ELF-1 (cell line): ENCODE results near the gene ECE2.

Experiments used
- DNase-seq: peaks from one replicate; pipeline ENCODE4 v3.0.0-alpha.2; 2016; ENCODE audit warnings: low read depth, low spot score

Gene ECE2

GRCh38 chr3:184275961-184276910, at the start of gene ECE2:
ECE2 (plus strand) TSS chr3:184276022; CDS start chr3:184276154, 132 bp downstream.
- no peak for DNase-seq

GRCh38 chr3:184227481-184227935, 48.3 kb upstream of the ECE2 start:
- peak; percentile 60 for DNase-seq

GRCh38 chr3:184228376-184229137, 47.3 kb upstream of the ECE2 start:
- no peak for DNase-seq

GRCh38 chr3:184229394-184230080, 46.3 kb upstream of the ECE2 start, which contains the start of gene VWA5B2:
VWA5B2 (plus strand) TSS chr3:184229585; CDS start chr3:184230529, 944 bp downstream.
- peak; percentile 82 for DNase-seq

- DNase-seq = no peak
Measured at GRCh38 chr3:184230081-184230602, 45.7 kb upstream of the ECE2 start.

DNA sequence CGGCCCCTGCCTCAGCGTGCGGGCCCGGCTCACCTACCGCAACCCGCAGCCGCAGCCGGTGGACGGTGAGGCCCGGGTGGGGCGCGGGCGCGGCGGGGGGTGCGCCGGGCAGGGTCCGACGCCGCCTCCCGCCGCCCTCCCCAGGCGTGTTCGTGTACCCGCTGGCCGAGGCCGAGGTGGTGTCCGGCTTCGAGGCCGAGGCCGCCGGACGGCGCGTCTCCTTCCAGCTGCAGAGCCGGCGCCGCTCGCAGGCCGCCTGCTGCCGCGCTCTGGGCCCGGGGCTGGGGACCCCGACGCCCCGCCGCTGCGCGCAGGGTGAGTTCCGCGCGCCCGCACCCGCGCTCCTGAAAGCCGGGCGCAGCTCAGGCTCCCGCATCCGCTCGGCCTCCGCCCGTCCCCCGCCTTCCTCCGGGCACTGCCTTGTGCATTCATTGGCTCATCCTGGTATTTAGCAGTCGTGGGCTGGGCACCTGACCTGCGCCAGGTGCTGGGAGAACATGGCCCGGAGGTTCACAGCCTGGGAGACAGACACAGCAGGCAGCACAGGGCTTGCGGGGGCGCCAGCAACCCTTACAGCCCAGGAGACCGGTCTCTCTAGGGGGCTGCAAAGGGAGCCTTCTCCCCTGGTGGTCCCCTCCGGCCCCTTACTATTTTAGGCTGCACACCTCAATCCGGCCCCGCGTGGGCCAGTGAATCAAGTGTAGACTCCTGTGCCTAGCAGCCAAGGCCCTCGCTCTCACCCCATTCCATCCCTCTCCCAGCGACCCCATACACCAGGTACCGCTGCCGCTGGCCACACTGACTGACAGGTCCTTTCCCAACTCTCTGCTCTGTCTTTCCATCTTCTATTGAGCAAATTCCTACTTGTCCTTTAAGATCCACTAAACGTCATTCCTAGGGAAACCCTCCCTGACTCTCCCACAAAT, 45.0 kb upstream of the ECE2 start:
- no peak for DNase-seq

GRCh38 chr3:184231671-184232070, 44.2 kb upstream of the ECE2 start:
- no peak for DNase-seq

DNA sequence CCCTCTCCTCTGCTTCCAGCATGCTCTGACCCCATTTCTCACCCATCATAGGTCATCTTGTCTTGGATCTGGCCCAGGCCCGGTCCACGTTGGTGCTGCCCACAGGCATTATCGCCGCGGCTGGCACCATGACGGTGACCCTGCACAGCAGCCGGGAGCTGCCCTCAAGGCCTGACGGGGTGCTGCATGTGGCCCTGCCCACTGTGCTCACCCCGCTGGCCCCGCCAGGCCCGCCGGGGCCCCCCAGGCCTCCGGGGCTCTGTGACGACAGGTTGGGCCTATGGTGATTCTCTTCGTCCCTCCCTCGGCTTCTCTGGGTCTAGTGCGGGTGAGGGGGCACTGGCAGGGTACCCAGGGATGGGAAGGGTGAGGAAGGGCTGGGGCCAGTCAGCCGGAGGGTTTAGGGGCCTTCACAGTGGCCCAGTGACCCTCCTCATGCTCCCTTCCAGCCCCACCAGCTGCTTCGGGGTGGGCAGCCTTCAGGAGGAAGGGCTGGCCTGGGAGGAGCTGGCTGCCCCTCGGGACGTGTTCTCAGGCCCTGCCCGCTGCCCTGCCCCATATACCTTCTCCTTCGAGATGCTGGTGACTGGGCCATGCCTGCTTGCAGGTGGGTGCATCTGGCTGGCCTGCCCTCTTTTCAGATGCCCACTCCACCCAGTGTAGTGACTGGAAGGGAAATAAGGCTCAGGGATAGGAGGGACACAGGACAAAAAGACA, 42.5 kb upstream of the ECE2 start:
- DNase-seq = no peak

DNA sequence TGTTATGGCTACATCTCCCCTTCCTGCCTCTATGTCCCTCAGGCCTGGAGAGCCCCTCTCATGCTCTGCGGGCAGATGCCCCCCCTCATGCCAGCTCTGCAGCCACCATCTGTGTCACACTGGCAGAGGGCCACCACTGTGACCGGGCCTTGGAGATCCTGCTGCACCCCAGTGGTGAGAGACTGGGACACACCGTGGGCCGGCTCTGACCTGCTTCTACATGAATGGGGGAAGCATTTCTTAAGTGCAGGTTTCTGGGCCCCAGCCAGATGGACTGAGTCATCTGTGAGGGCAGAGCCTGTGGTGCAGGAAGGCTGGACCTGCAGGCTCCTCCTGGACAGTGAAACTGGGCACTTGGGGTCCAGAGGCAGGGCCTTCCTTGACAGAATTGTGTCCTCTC, 41.6 kb upstream of the ECE2 start:
- no peak for DNase-seq

GRCh38 chr3:184234671-184235380, 41.0 kb upstream of the ECE2 start:
- DNase-seq = no peak

DNA sequence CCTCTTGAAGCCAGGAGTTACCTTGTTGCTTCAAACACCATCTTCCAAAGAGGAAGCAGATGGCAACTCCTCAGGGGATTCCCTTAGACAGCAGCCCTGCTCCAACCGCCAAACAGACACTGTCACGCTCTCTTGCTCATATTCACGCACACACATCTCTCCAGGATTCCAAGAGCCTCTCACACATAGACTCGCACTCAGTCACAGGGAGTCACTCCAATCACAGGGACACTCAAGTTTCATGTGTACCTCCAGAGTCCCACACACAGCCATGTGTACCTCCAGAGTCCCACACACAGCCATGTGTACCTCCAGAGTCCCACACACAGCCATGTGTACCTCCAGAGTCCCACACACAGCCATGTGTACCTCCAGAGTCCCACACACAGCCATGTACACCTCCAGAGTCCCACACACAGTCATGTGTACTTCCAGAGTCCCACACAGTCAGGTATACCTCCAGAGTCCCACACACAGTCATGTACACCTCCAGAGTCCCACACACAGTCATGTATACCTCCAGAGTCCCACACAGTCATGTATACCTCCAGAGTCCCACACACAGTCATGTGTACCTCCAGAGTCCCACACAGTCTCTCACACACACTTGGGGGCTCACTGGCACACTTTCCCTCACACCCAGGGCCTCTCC, 40.3 kb upstream of the ECE2 start:
- no peak for DNase-seq

- no peak for DNase-seq
Measured at GRCh38 chr3:184236033-184236410, 39.8 kb upstream of the ECE2 start.

DNA sequence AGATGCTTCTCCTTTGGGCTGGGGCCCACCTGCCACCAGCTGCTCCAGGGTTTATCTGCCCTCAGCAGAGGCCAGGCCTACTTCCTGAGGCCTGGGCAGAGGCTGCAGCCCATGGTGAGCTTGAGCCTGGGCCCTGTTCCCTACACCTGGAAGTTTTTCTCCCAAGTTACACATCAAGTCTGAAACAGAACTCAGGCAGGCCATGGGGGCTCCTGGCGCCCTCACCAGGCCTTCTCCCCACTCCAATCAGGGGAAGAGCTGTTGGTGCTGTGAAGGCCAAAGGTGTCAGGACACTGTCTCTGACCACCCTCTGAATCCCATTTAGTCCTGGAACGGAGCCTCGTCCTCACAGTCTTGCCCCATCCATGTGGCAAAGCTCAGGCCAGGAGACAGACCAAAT, 39.2 kb upstream of the ECE2 start:
- DNase-seq = no peak

GRCh38 chr3:184237211-184237610, 38.6 kb upstream of the ECE2 start:
- no peak for DNase-seq

DNA sequence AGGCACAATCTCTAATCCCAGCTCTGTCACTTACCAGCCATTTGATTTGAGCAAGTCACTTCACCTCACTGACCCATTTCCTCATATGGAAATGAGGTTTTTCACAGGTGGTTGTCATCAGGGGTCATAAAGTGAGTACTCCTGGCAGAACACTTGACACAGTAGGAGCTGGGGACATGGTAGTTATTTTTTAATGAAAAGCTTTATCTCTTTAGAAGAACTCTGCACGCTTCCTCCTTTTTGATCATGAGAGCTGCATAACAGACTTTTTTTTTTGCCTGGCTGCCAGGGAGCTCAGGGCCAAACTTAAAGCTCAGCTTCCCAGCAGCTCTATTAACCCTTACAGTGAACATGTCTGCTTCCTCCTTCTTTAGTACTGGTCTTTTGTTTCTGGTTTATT, 38.0 kb upstream of the ECE2 start:
- DNase-seq = no peak

DNA sequence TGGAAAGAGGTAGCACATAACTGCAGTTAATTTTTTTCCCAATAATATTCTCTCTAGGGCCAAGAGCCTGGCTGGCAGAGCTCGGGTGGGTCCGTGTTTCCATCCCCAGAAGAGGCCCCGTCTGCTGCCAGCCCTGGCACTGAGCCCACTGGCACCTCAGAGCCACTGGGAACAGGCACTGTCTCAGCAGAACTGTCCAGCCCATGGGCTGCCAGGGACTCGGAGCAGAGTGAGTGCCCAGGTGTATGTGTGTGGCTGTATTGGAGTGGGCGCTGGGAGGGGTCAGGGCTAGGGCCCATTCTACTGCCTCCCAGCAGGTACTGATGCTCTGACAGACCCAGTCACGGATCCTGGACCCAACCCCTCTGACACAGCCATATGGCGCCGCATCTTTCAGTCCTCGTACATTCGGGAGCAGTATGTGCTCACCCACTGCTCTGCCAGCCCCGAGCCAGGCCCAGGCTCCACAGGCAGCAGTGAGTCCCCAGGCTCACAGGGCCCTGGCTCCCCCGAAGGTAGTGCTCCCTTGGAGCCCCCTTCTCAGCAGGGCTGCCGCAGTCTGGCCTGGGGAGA, 37.5 kb upstream of the ECE2 start:
- no peak for DNase-seq

GRCh38 chr3:184239221-184239620, 36.6 kb upstream of the ECE2 start:
- DNase-seq = no peak

DNA sequence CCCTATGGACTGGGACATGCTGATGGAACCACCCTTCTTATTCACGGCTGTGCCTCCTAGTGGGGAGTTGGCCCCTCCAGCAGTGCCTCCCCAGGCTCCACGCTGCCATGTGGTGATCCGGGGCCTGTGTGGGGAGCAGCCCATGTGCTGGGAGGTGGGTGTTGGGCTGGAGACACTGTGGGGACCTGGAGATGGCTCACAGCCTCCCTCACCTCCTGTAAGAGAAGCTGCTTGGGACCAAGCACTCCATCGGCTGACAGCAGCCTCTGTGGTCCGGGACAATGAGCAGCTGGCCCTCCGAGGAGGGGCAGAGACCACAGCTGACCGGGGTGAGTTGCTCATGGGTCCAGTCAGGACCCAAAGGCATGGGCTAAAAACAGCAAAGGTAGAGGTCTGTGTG, 36.1 kb upstream of the ECE2 start:
- DNase-seq = no peak
